Measurements from ENCODE around the gene THRB. TPM values are rescaled to one million over a fixed set of nuclear protein-coding genes. Genes with fewer than 3 reads are reported as not detected.

Gene THRB
- total RNA-seq, 1 experiment from 2014 or later, result 13.5 TPM

- DNase-seq, result no peak
- peak overlapping the region; percentile 7 for H3K27ac Mint-ChIP-seq (ENCODE audit: unreplicated experiment)
- H3K36me3 Mint-ChIP-seq (ENCODE audit: insufficient read depth, unreplicated experiment), result no peaks in the 10 kb centered on the region
- peaks cover 17% of the 10 kb centered on the region for H3K4me1 Mint-ChIP-seq (ENCODE audit: low read depth, unreplicated experiment)
- H3K4me3 Mint-ChIP-seq (ENCODE audit: low read depth, unreplicated experiment), result no peak overlapping the region
- no peaks in the 10 kb centered on the region for H3K27me3 Mint-ChIP-seq (ENCODE audit: unreplicated experiment)
- CTCF ChIA-PET, result interaction anchor here (0.7 kb wide), 1 partner anchor 12 kb away, joined by 14 read pairs; no protein-coding TSS in a partner anchor
- no peak for TF ChIP-seq CTCF (IDR thresholded peaks at IDR 0.05; ENCODE audit: unreplicated experiment)
- H3K9me3 Mint-ChIP-seq (ENCODE audit: low read depth, unreplicated experiment), result no peaks in the 10 kb centered on the region
- no TSS peak for BruUV-seq (replicated peaks)
- intact Hi-C loops (cut with micrococcal nuclease; ENCODE audit: unreplicated experiment), result no loop called here
Observed at GRCh38 chr3:24119321-24119751, 375.3 kb downstream of the THRB start.

GRCh38 chr3:24117508-24117907, 377.1 kb downstream of the THRB start:
- intact Hi-C loops (cut with micrococcal nuclease; ENCODE audit: unreplicated experiment), result no loop called here
- H3K4me3 Mint-ChIP-seq (ENCODE audit: low read depth, unreplicated experiment), result no peak overlapping the region
- H3K4me1 Mint-ChIP-seq (ENCODE audit: low read depth, unreplicated experiment), result peaks cover 8% of the 10 kb centered on the region
- no peaks in the 10 kb centered on the region for H3K36me3 Mint-ChIP-seq (ENCODE audit: insufficient read depth, unreplicated experiment)
- DNase-seq, result no peak
- no peak overlapping the region for H3K27ac Mint-ChIP-seq (ENCODE audit: unreplicated experiment)
- CTCF ChIA-PET, result no interaction called here
- no peak for TF ChIP-seq CTCF (IDR thresholded peaks at IDR 0.05; ENCODE audit: unreplicated experiment)
- BruUV-seq (replicated peaks), result no TSS peak
- no peaks in the 10 kb centered on the region for H3K9me3 Mint-ChIP-seq (ENCODE audit: low read depth, unreplicated experiment)
- no peaks in the 10 kb centered on the region for H3K27me3 Mint-ChIP-seq (ENCODE audit: unreplicated experiment)

GRCh38 chr3:24111711-24112110, 382.9 kb downstream of the THRB start:
- H3K36me3 Mint-ChIP-seq (ENCODE audit: insufficient read depth, unreplicated experiment), result no peaks in the 10 kb centered on the region
- no TSS peak for BruUV-seq (replicated peaks)
- H3K27ac Mint-ChIP-seq (ENCODE audit: unreplicated experiment), result no peak overlapping the region

GRCh38 chr3:24110051-24110450, 384.6 kb downstream of the THRB start:
- intact Hi-C loops (cut with micrococcal nuclease; ENCODE audit: unreplicated experiment), result no loop called here

More at GRCh38 chr3:24111711-24112110, 382.9 kb downstream of the THRB start:
- intact Hi-C loops (cut with micrococcal nuclease; ENCODE audit: unreplicated experiment), result no loop called here
- H3K4me1 Mint-ChIP-seq (ENCODE audit: low read depth, unreplicated experiment), result no peaks in the 10 kb centered on the region
- no peaks in the 10 kb centered on the region for H3K27me3 Mint-ChIP-seq (ENCODE audit: unreplicated experiment)
- CTCF ChIA-PET, result no interaction called here
- H3K4me3 Mint-ChIP-seq (ENCODE audit: low read depth, unreplicated experiment), result no peak overlapping the region
- H3K9me3 Mint-ChIP-seq (ENCODE audit: low read depth, unreplicated experiment), result no peaks in the 10 kb centered on the region
- no peak for DNase-seq
- no peak for TF ChIP-seq CTCF (IDR thresholded peaks at IDR 0.05; ENCODE audit: unreplicated experiment)

More at GRCh38 chr3:24110051-24110450, 384.6 kb downstream of the THRB start:
- Mint-ChIP-seq H3K4me3 (ENCODE audit: low read depth, unreplicated experiment) (no peak overlapping the region), H3K27me3 (ENCODE audit: unreplicated experiment) (no peaks in the 10 kb centered on the region), H3K9me3 (ENCODE audit: low read depth, unreplicated experiment) (no peaks in the 10 kb centered on the region), H3K36me3 (ENCODE audit: insufficient read depth, unreplicated experiment) (no peaks in the 10 kb centered on the region), H3K4me1 (ENCODE audit: low read depth, unreplicated experiment) (no peaks in the 10 kb centered on the region), H3K27ac (ENCODE audit: unreplicated experiment) (no peak overlapping the region)
- CTCF ChIA-PET, result no interaction called here
- DNase-seq, result no peak
- no TSS peak for BruUV-seq (replicated peaks)
- no peak for TF ChIP-seq CTCF (IDR thresholded peaks at IDR 0.05; ENCODE audit: unreplicated experiment)

Data from Calu3 (cell line).